ENCODE data around the gene NR1I2. TPM values are rescaled to one million over a fixed set of nuclear protein-coding genes. Genes with fewer than 3 reads are reported as not detected.

NR1I2 gene
- total RNA-seq, 2 donors from 2014 or later: not detected

- DNase-seq (ENCODE audit: low spot score) (no peak), ATAC-seq (ENCODE audit: insufficient number of reproducible peaks, low FRiP score, low read depth) (no peak)
- Histone ChIP-seq H3K4me3 (no peak overlapping the region), H3K9me3 (no peaks in the 10 kb centered on the region), H3K27me3 (replicated peaks; ENCODE audit: insufficient read depth) (no peaks in the 10 kb centered on the region), H3K36me3 (no peaks in the 10 kb centered on the region), H3K4me1 (ENCODE audit: control insufficient read depth in 1 of 2, low read depth in 2 of 2) (no peaks in the 10 kb centered on the region), H3K27ac (no peak overlapping the region)
- TF ChIP-seq CTCF (IDR thresholded peaks at IDR 0.05): no peak
These were observed 35.2 kb downstream of the NR1I2 start for GRCh38 chr3:119817071-119817470.

GRCh38 chr3:119817583-119818363 lies 35.9 kb downstream of the NR1I2 start:
- DNase-seq (ENCODE audit: low spot score): no peak
- no peak overlapping the region for H3K4me3 ChIP-seq
- no peaks in the 10 kb centered on the region for H3K36me3 ChIP-seq
- no peak for ATAC-seq (ENCODE audit: insufficient number of reproducible peaks, low FRiP score, low read depth)
- H3K27ac ChIP-seq: no peak overlapping the region
- no peaks in the 10 kb centered on the region for H3K4me1 ChIP-seq (ENCODE audit: control insufficient read depth in 1 of 2, low read depth in 2 of 2)
- TF ChIP-seq CTCF (IDR thresholded peaks at IDR 0.05): no peak
- H3K27me3 ChIP-seq (replicated peaks; ENCODE audit: insufficient read depth): no peaks in the 10 kb centered on the region
- no peaks in the 10 kb centered on the region for H3K9me3 ChIP-seq

- Histone ChIP-seq H3K36me3 (no peaks in the 10 kb centered on the region), H3K9me3 (no peaks in the 10 kb centered on the region), H3K27ac (no peak overlapping the region), H3K27me3 (replicated peaks; ENCODE audit: insufficient read depth) (no peaks in the 10 kb centered on the region), H3K4me3 (no peak overlapping the region), H3K4me1 (ENCODE audit: control insufficient read depth in 1 of 2, low read depth in 2 of 2) (no peaks in the 10 kb centered on the region)
- ATAC-seq (ENCODE audit: insufficient number of reproducible peaks, low FRiP score, low read depth) (no peak), DNase-seq (ENCODE audit: low spot score) (no peak)
- no peak for TF ChIP-seq CTCF (IDR thresholded peaks at IDR 0.05)
These were observed 37.0 kb downstream of the NR1I2 start for GRCh38 chr3:119818937-119819336.

GRCh38 chr3:119819806-119820205 lies 37.9 kb downstream of the NR1I2 start:
- no peaks in the 10 kb centered on the region for H3K27me3 ChIP-seq (replicated peaks; ENCODE audit: insufficient read depth)
- ATAC-seq (ENCODE audit: insufficient number of reproducible peaks, low FRiP score, low read depth): no peak
- H3K4me1 ChIP-seq (ENCODE audit: control insufficient read depth in 1 of 2, low read depth in 2 of 2): no peaks in the 10 kb centered on the region
- peaks cover 1% of the 10 kb centered on the region for H3K36me3 ChIP-seq
- H3K4me3 ChIP-seq: no peak overlapping the region
- H3K9me3 ChIP-seq: no peaks in the 10 kb centered on the region
- no peak for DNase-seq (ENCODE audit: low spot score)
- TF ChIP-seq CTCF (IDR thresholded peaks at IDR 0.05): no peak
- H3K27ac ChIP-seq: no peak overlapping the region

- no peaks in the 10 kb centered on the region for H3K4me1 ChIP-seq (ENCODE audit: control insufficient read depth in 1 of 2, low read depth in 2 of 2)
- H3K9me3 ChIP-seq: no peaks in the 10 kb centered on the region
- DNase-seq (ENCODE audit: low spot score) (no peak), ATAC-seq (ENCODE audit: insufficient number of reproducible peaks, low FRiP score, low read depth) (no peak)
- no peak for TF ChIP-seq CTCF (IDR thresholded peaks at IDR 0.05)
- no peak overlapping the region for H3K27ac ChIP-seq
- peaks cover 5% of the 10 kb centered on the region for H3K36me3 ChIP-seq
- H3K27me3 ChIP-seq (replicated peaks; ENCODE audit: insufficient read depth): no peaks in the 10 kb centered on the region
- no peak overlapping the region for H3K4me3 ChIP-seq
These were observed 43.9 kb downstream of the NR1I2 start for GRCh38 chr3:119825820-119826219.
